Embryonic facial prominence (tissue), 1 donor: Measurements from ENCODE around the gene SMAD4.
A peak's percentile ranks its signal among the peaks of the same experiment; 100 is the strongest.

ENCODE experiments used
- DNase-seq: peaks from one replicate; pipeline ENCODE4 v3.0.0-alpha.2; 2016; ENCODE audit errors: extremely low spot score

SMAD4 gene

GRCh38 chr18:51021226-51021965, 8.6 kb upstream of the SMAD4 start:
- DNase-seq: no peak

GRCh38 chr18:51025512-51025911, 4.5 kb upstream of the SMAD4 start:
- no peak for DNase-seq

DNA sequence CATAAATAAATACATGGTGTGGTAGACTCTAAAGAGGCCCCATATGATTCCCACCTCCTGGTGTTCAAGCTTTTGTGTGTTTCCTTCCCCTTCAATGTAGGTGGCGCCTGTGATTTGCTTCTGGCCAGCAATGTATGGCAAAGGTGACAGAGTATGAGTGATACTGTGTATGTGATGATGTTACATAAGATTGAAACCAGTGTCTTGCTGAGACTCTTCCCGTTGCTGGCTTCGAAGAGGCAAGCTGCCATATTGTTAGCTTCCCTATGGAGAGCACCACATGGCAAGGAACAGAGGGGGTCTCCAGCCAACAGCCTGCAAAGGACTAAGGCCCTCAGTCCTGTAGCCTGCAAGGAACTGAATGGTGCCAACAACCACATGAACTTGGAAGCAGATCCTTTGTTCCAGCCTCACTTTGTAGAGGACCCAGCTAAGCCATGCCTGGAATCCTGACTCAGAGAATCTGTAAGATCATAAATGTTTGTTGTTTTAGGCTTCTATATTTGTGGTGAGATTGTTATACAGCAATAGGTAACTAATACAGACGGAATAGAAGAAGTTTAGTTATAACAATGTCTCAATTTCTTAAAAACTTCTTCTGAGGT, 1.7 kb upstream of the SMAD4 start:
- DNase-seq: no peak

- no peak for DNase-seq
Measured at GRCh38 chr18:51029378-51029693, 677 bp upstream of the SMAD4 start.

DNA sequence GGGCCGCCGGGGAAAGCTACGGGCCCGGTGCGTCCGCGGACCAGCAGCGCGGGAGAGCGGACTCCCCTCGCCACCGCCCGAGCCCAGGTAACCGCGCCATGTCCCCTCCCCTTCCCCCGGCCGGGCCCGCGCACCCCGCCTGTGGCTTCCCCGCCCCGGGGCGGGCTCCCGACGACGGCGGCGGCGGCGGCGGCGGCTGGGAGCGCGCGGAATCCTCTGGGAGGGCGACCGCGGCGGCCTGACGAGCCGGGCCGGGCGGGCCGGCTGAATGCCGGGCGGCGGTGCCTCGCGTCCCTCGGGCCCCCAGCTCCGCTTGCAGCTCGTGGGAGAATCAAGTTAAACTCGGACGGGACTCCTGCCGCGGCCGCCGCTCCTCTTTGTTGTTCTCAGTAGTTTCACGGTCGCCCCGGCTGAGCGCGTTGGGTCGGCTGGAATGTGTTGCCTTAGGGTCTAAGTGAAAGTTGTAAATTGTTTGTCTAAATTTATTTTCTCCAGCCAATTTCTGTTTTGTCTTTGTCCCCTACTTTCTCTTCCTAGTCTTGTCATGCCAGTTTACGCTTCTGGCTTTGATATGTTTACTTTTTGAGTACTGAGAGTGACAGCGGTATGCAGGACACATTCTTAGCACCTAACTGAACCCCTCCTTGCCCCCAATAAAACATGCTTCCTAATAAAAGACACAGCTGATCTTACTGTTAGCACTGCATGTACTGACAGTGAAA, 685 bp downstream of the SMAD4 start:
- peak; percentile 30 for DNase-seq

DNA sequence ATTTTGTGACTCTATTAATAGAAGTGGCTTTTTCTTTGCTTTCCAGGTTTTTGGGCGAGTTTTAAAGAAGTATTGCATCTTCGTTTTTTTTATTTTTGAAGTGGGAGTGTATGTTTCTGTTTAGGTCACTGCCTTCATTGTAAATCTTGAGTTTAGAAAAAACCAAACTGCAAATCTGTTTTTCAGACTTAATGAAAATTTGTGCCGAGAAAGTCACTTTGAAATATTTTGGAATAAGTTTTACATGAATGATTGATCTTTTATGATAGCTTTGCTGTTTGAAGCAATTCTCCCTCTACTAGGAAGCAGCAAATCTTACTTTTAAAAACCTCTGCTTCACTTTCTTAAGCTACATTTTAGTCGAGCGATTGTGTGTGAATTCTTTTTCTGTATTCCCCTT, 2.2 kb downstream of the SMAD4 start:
- DNase-seq: no peak

GRCh38 chr18:51037230-51037629, 7.2 kb downstream of the SMAD4 start:
- DNase-seq: no peak

DNA sequence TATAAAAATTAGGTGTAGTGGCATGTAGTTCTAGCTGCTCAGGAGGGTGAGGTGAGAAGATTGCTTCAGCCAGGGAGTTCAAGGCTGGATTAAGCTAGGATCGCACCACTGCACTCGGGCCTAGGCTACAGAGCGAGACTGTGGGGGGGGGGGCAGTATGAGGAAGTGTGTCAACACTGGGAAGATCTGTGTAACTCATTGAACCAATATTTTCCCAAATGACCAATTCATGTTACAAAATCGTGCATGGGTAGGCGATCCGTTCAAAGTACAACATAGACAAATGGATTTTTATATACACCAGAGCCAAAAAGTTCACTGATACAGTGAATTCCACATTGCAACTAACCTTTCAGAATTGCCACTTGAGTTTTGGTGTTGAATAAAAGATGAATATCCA, 8.1 kb downstream of the SMAD4 start:
- no peak for DNase-seq

DNA sequence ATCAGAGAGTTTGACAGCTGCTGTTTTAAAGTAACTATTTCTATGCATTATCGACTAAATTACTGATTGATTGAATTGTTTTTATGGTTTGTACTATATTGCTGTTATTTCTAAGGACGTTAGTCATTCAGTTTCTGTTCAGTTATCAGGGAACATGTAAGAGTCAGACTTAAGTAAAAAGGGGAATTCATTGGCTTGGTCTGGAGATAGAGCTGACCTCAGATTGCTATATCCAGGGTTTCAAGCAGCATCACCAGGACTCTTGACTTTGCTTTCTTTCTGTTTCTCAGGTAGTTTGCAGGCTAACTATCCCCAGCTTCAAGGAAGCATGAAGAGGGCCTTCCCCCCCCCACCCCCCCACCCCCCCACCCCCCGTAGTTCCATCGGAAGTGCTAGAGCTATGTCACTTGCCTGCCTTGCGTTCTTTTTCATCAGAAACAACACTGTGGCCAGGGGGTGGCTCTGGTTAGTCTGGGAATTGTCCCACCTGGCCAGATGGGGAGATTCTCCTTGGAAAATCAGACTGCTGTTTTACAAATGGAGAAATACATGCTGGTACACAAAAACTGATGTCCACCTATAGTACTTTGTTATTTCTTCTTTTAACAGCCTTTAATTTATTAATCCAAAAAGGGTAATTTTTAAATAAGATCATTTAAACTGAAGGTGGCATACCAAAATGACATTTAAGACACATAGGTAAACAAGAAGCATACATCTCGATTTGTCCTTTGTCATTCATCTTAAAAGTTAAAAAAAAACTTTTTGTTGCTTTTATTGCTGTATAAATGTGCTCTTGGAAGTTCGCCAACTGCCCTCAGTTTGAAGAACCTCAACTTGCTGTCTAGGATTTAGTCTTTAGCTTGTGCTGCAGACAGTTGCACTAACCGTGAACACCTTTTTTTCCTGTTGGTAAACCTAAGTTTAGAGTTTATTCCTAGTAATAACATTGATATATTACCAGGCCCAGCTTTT, 9.4 kb downstream of the SMAD4 start:
- DNase-seq: no peak

DNA sequence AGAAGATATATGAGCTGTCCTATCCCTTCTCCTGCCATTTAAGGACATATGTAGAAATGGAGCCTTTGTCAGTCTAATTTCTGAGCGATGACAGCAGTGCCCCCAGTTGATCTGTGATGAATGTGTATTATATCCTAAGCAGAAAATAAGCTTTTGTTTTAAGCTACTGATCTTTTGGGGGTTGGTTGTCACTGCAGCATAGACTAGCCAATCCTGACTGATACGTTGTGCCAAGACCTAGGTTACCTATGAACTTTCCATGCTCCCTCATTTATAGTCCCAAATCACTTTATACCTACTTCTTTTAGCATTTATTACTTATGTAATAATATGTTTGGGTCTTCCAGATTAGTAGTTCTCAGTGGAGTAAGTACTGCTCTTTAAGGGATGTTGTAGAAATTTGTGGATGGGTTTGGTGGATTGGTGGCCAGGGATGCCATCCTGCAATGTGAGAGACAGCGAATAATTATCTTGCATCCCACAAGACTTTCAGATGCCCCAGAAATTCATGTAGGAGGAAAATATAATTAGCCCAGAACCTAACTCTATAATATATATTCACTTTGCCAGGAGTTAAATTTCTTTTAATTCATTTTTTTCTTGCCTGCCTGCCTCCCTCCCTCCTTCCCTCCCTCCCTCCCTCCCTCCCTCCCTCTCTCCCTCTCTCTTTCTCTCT, 11.8 kb downstream of the SMAD4 start:
- DNase-seq: no peak

GRCh38 chr18:51044928-51045585, 15.0 kb downstream of the SMAD4 start:
- DNase-seq: no peak

- no peak for DNase-seq
Measured at GRCh38 chr18:51048190-51048589, 18.2 kb downstream of the SMAD4 start.

DNA sequence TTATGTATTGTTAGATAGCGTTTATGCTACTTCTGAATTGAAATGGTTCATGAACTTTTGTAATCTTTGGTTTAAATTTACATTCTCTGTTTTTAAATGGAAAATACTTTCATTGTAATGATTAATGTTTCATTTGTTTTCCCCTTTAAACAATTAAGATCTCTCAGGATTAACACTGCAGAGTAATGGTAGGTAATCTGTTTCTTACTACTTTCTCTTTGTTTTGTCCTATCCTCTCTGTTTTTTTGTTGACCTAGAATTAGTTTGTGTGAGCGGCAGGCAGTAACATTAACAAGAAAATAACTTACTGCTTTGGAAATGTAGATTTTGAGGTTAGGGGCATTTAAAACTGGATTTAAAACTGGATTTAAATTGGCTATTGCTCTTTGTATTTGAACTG, 19.1 kb downstream of the SMAD4 start:
- no peak for DNase-seq

- DNase-seq: no peak
Measured at GRCh38 chr18:51051105-51051712, 21.2 kb downstream of the SMAD4 start.

DNA sequence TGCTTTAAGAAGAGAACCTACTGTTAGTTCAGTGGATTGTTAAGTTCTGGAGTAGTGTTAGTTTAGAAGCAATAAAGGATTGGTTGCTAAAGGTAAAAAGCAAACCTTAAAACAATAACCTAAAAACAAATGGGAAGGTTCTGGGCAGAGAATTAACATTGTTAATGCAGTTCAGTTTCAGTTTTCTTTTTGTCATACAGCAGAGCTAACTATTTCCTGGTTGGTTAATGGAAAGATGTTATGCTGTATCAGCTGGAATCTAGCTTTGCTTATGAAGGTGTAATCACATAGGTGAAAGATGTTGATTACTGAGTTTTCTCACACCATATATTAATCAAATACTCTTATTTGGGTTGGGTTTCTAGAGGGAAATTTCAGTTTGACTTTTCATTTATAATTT, 23.8 kb downstream of the SMAD4 start:
- no peak for DNase-seq

- no peak for DNase-seq
Measured at GRCh38 chr18:51054764-51055163, 24.8 kb downstream of the SMAD4 start.

GRCh38 chr18:51059969-51060368, 30.0 kb downstream of the SMAD4 start:
- no peak for DNase-seq

- no peak for DNase-seq
Measured at GRCh38 chr18:51064256-51064655, 34.2 kb downstream of the SMAD4 start.

GRCh38 chr18:51066273-51066672, 36.3 kb downstream of the SMAD4 start:
- DNase-seq: no peak

DNA sequence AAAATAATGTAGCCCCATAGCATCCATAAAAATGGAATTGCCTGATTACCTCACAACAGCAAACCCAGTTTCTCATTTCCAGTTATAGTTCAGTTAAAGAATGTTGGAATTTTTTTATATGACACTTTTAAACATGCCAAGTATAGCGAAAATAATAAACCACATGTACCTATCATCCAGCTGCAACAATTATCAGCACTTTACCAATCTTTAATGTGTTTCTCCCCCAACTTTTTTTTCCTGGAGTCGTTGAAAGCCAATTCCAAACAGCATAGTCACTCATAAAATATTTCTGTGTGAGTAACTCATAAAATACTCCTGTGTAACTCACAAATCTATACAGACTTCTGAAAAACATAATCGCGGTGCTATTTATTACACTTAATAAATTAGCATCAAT, 38.1 kb downstream of the SMAD4 start:
- DNase-seq: no peak

DNA sequence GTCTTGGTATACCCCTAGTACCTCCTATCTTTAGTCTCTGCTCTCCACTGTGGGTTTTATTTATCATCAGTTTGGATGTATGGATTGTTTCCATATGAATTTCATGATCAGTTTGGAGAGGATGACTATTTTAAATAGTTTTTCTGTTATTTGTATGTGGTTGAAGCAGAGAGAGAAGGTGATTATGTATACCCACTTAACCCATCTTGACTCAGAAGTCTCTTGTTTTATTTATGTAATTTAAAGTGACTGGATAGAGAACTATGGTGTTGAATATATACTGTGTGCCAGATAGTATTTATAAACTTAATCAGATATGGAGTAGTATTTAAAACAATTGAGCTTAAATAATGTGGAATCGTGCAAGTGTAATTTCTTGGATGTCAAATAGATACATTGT, 39.9 kb downstream of the SMAD4 start:
- DNase-seq: no peak
